Endothelial cell of umbilical vein (primary cell): ENCODE measurements around the gene SPDYE16.
"Not testable (repeated sequence)": the region's sequence is repeated elsewhere in the genome, so short reads cannot be mapped to it uniquely, and the experiment has no call there.

Experiments used
- CTCF ChIP-seq, 2 donors: IDR thresholded peaks; 1 replicate in 1 of 2; 2 replicates in 1 of 2; pipeline ENCODE4 v1.5.1; 2011; ENCODE audit warnings: low read length in 2 of 2, mild to moderate bottlenecking in 2 of 2, moderate library complexity in 2 of 2, control low read depth in 1 of 2, inconsistent platforms in 1 of 2, low read depth in 1 of 2; ENCODE audit not compliant: insufficient read depth in 1 of 2; ENCODE audit errors: extremely low read depth in 1 of 2
- EZH2 ChIP-seq: IDR thresholded peaks from 2 replicates; pipeline ENCODE4 v1.6.1; 2012; ENCODE audit warnings: borderline replicate concordance, low read depth, mild to moderate bottlenecking, moderate library complexity, low read length, inconsistent platforms; ENCODE audit not compliant: severe bottlenecking
- FOS ChIP-seq: IDR thresholded peaks from 2 replicates; pipeline ENCODE4 v1.6.1; 2011; ENCODE audit warnings: mild to moderate bottlenecking, low read length, moderate library complexity, borderline replicate concordance; ENCODE audit not compliant: insufficient read depth
- GATA2 ChIP-seq: IDR thresholded peaks from 2 replicates; pipeline ENCODE4 v1.7.0; 2011; ENCODE audit warnings: low read depth, mild to moderate bottlenecking, moderate library complexity, mixed read lengths, low read length; ENCODE audit not compliant: insufficient read length, insufficient read depth
- JUN ChIP-seq: IDR thresholded peaks from 2 replicates; pipeline ENCODE4 v1.6.1; 2011; ENCODE audit warnings: borderline replicate concordance, low read depth; ENCODE audit not compliant: insufficient read length, insufficient read depth
- MAX ChIP-seq: IDR thresholded peaks from 2 replicates; pipeline ENCODE4 v1.6.1; 2011; ENCODE audit not compliant: insufficient read depth, insufficient read length
- POLR2A ChIP-seq: IDR thresholded peaks from 2 replicates; pipeline ENCODE4 v1.6.1; 2012; ENCODE audit warnings: low read depth, mild to moderate bottlenecking, control low read depth, low read length
- POLR2AphosphoS5 ChIP-seq: IDR thresholded peaks from 2 replicates; pipeline ENCODE4 v1.6.1; 2012; ENCODE audit warnings: low read depth, mild to moderate bottlenecking, control low read depth, low read length, moderate library complexity; ENCODE audit not compliant: insufficient read depth

- TF ChIP-seq CTCF (IDR thresholded peaks at IDR 0.05; ENCODE audit: extremely low read depth in 1 of 2, insufficient read depth in 1 of 2, low read depth in 1 of 2, low read length in 2 of 2); POLR2AphosphoS5; POLR2A; MAX; EZH2; FOS; JUN; GATA2: not testable (repeated sequence)
These were observed 26.2 kb downstream of the SPDYE16 start for GRCh38 chr7:76516932-76517331.
